ENCODE results near the gene SLC44A5.
"Not testable (repeated sequence)": the region's sequence is repeated elsewhere in the genome, so short reads cannot be mapped to it uniquely, and the experiment has no call there.

Gene SLC44A5

DNA sequence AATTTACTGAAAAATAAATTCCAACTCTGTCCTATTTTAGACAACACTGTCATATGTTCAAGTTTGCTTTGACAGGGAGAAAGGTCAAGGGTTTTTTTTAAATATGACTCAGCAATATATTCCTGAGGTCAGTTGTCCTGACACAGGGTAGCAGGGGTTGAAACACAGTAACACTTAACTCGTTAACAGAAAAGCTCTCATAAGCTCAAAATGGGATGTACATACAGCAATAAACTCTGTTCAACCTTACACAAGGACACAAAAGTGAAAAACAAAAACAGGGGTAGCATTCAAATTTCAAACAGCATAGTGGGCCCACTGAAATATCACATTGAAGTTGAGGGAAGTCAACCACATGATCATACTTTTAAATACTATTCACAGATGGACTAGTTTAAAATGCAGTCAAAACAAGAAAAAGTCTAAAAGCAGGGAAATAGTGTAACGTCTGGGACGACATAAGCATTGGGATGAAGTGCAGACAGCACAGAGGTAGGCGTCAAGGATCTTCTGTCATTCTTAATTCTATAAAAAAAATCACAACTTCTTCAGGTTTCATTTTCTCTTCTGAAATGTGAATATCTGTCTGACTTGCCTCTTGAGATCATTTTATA, 89.9 kb downstream of the SLC44A5 start:
- DNase-seq, result no peak

GRCh38 chr1:75519651-75520427, 91.1 kb downstream of the SLC44A5 start:
- no peak for DNase-seq

DNA sequence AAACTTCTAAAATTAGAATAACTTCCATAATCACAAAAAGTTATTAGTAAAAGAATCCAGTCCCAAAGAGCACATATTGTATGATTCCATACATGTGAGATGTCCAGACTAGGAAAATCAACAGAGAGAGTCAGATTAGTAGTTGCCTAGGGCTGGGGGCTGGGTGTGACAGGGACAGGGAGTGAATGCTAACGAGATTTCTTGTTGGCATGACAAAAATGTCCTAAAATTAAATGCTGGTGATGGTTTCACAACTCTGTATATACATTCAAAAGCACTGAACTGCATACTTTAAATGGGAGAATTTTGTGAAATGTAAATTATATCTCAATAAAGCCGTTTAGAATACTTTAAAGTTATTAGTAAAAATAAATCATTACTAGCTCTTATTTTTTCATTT, 92.2 kb downstream of the SLC44A5 start:
- DNase-seq, result no peak

DNA sequence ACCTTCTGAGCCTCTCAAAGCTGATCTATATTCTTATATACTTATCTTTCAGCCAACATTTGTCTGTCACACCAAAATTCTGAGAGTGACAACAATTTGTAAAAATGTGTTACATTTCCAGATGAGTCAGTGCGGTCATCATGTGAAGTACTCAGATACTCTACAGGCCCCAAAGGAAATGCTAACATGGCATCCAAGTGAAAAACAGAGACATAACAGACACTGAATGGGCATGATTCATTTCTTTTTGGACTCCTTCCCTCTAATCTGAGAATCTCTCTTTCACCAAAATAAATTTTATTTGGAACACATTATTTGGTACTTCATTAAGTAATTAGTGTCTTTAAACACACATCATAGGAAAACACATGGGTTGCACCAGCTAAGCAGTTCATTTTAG, 96.6 kb downstream of the SLC44A5 start:
- no peak for DNase-seq

DNA sequence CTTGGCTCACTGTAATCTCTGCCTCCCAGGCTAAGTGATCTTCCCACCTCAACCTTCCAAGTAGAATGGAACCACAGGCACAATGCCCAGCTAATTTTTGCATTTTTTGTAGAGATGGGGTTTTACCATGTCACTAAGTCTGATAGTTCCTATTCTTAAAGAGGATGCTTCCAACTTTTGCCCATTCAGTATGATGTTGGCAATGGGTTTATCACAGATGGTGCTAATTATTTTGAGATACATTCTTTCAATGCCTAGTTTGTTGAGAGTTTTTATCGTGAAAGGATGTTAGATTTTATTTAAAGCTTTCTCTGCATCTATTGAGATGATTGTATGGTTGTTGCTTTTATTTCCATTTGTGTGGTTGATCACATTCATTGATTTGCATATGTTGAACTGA, 103.9 kb downstream of the SLC44A5 start:
- DNase-seq, result no peak

DNA sequence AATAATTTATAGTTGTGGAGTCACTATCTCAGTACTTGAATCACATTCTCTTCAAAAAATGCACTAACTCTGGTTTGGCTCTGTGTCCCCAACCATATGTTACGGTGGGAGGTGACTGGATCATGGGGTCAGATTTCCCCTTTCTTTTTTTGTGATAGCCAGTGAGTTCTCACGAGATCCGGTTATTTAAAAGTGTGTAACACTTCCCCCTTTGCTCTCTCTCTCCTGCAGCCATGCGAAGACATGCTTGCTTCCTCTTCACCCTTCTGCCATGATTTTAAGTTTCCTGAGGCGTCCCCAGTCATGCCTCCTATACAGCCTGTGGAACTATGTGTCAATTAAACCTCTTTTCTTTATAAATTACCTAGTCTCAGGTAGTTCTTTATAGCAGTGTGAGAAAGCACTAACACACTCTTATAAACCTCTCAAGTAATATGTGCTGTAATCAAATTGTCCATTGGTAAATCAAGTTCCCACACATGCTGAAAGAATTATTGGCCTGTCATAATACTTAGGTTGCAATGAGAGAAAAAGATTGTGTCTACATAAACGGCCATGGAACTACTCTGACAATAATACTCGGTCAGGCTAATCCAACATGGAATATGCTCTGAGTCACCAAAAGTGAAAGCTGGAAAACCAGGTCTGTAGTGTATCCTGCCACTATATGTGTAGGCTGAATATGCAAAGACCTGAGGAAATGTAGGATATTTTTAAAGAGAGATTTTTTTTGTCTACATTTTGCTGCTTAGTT, 107.5 kb downstream of the SLC44A5 start:
- DNase-seq, result no peak

- DNase-seq, result no peak
Observed at GRCh38 chr1:75502776-75503175, 108.1 kb downstream of the SLC44A5 start.

GRCh38 chr1:75501577-75502295, 109.2 kb downstream of the SLC44A5 start:
- DNase-seq, result no peak

GRCh38 chr1:75492011-75492410, 118.9 kb downstream of the SLC44A5 start:
- DNase-seq, result no peak

DNA sequence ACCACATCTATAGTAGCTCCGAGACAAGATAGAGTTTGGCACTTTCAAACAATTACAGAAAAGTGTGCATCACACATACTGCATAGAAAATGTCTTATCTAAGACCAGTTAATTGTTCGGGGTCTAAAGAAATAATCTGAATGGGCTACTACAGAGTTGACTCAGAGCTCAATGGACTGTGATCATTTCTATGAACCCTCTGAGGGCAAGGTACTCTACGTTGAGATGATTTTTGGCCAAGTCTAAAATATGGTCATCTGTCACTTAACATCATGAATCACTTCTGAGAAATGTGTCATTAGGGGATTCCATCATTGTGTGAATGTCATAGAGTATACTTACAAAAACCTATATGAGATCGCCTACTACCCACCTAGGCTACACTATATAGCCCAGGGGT, 123.5 kb downstream of the SLC44A5 start:
- no peak for DNase-seq

DNA sequence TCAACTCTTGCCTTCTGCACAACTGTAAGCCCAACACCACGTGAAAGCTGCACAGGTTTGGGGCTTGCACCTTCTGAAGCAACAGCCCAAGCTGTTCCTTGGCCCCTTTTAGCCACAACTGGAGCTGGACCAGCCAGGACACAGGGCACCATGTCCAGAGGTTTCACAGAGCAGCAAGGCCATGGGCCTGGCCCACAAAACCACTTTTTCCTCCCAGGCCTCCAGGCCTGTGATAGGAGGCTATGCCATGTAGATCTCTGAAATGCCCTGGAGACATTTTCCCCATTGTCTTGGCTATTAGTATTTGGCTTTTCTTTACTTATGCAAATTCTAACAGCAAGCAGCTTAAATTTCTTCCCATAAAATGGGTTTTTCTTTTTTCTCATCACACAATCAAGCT, 126.1 kb downstream of the SLC44A5 start:
- no peak for DNase-seq

GRCh38 chr1:75482951-75483350, 128.0 kb downstream of the SLC44A5 start:
- DNase-seq, result no peak

DNA sequence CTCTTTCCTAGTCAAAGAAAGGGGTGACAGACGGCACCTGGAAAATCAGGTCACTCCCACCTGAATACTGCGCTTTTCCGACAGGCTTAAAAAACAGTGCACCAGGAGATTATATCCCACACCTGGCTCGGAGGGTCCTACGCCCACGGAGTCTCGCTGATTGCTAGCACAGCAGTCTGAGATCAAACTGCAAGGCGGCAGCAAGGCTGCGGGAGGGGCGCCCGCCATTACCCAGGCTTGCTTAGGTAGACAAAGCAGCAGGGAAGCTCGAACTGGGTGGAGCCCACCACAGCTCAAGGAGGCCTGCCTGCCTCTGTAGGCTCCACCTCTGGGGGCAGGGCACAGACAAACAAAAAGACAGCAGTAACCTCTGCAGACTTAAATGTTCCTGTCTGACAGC, 134.4 kb downstream of the SLC44A5 start:
- DNase-seq, result not testable (repeated sequence)

- no peak for DNase-seq
Observed at GRCh38 chr1:75475696-75476095, 135.2 kb downstream of the SLC44A5 start.

DNA sequence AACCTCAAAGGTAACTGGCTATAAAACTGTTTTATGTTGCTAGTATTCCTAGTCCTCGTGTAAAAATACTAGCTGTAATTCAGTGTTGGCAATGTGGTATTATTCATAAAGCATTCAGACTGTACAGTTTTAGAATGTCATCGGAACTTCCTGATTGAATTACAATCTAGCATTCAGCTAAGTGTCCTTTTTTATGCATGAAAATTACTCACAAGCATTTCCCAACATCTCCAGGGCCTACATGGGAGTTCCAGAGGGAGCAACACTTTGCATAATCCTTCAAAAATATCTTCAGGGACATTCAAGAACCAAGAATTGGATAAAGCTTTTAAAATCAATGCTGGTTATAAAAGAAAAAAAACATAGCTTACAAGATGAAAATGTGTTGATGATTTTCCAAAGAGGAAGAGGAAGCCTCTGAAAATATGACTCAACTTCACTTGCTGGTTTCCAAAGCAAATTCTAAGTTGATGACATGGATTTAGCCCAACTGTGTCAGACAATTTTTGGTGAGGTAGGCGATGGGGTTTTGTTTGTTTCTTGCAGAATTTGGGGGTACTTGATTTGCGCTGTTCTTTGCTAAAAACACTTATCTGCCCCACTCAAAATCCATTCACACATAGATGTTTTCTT, 137.8 kb downstream of the SLC44A5 start:
- no peak for DNase-seq

GRCh38 chr1:75472089-75472970, 138.6 kb downstream of the SLC44A5 start:
- DNase-seq, result no peak

DNA sequence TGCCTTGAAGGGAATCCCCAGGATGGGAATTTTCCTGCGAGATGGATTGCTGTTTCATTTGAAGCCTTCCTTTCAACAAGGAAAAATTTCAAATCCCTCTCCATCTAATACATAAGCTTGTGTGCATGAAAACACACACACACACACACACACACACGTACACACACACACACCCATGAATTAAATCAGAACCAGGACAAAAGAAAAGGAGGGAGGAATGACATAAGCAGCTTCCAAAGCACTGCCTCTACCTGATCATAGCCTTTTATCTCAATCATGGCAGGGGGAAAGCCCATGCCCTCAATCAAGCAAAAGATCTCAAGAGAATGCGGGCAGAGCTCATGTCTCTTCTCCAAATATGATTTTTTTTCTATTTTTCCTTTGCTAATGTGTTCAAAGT, 139.7 kb downstream of the SLC44A5 start:
- no peak for DNase-seq

DNA sequence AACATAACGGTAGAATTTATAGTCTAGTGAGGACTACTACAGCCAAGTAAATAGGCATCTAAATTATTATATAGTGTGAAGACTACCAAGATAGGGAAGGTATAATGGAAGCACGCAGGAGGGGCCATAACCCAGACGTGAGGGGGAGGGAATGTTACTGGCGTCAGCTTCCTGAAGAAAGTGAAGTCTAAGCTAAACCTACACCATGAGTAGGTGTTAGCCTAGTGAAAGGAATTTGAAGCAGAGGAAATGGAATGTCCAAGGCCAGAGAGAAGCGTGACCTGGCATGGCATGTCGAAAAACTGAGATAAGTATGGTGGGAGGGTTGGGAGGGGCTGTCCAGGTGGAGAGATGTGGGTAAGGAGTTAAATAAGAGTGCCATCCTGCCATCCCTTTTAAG, 140.5 kb downstream of the SLC44A5 start:
- DNase-seq, result no peak

DNA sequence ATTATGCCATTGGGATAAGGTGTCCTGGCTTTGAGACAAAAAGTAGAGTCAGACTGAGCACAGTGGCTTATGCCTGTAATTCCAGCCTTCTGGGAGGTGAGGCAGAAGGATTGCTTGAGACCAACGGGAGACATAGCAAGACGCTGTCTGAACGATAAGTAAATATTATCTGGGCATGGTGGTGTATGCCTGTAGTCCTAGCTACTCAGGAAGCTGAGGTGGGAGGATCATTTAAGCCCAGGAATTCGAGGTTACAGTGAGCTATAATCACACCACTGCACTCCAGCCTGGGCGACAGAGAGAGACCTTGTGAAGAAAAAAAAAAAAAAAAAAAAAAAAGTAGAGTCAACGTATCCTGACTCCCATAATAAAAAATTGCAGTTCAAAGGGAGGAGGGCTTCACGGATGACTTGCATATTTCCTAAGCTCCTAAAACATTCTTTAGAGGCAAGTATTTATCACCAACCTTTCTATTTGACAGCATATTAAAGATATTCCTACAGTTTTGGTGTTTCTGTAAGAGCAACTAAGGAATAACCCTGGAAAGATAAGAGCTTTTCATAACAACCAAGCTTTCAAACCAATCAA, 141.2 kb downstream of the SLC44A5 start:
- DNase-seq, result no peak

- no peak for DNase-seq
Observed at GRCh38 chr1:75461808-75462325, 149.0 kb downstream of the SLC44A5 start.

DNA sequence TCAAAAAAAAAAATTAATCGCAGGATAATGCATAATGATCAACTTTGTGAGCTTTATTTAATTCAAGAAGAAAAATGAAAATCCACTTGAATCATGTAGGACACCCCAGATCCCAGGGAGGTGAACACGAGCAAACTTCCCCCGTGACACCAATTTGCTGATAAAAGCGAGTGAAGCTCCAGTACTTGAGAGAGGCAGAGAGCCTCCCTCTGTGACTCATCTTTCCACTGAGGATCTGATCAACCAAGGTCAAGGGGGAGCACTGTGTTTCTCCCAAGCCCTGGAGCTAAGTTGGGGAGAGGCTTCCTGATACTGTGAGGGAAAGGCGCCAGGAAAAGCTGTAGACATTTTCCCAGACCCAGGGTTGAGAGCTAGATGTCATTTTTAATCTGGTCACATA, 160.9 kb downstream of the SLC44A5 start:
- DNase-seq, result no peak

Data from NCI-H1105 treated with DMSO at 0.1 percent for 48 hours (cell line).